ENCODE data around the gene PAEP. TPM values are rescaled to one million over a fixed set of nuclear protein-coding genes. Genes with fewer than 3 reads are reported as not detected.

The PAEP gene
- total and polyA plus RNA-seq, 4 donors, result not detected

- no peak overlapping the region for H3K9ac ChIP-seq (ENCODE audit: low read depth in 1 of 2, low read length in 2 of 2)
- H3K36me3 ChIP-seq (ENCODE audit: control insufficient read depth in 4 of 4, insufficient read depth in 3 of 4, low read depth in 1 of 4, low read length in 3 of 4), result no peaks in the 10 kb centered on the region
- no peak overlapping the region for H3K4me3 ChIP-seq (ENCODE audit: low read depth in 1 of 3, low read length in 3 of 3)
- no peaks in the 10 kb centered on the region for H3K9me3 ChIP-seq (ENCODE audit: control insufficient read depth in 4 of 4, low read length in 3 of 4)
- WGBS, result 74% methylated on average over 21 of the region's 21 CpGs
- H3K4me1 ChIP-seq (ENCODE audit: control insufficient read depth in 4 of 4, insufficient read depth in 4 of 4, low read length in 3 of 4), result no peaks in the 10 kb centered on the region
- peaks cover 0 to 6% (median 0%) of the 10 kb centered on the region in 4 donors for H3K27me3 ChIP-seq (ENCODE audit: control insufficient read depth in 4 of 4, insufficient read depth in 4 of 4, low read length in 3 of 4)
- H3K27ac ChIP-seq (ENCODE audit: low read depth in 1 of 2, low read length in 2 of 2), result no peak overlapping the region
- peak; percentile 25 for DNase-seq (ENCODE audit: low spot score)
- TF ChIP-seq RAD21 (IDR thresholded peaks at IDR 0.05) (no peak), ZBTB33 (IDR thresholded peaks at IDR 0.05) (no peak), FOXA2 (IDR thresholded peaks at IDR 0.05) (no peak), JUND (IDR thresholded peaks at IDR 0.05) (no peak), HNF4G (IDR thresholded peaks at IDR 0.05) (no peak), FOXA1 (IDR thresholded peaks at IDR 0.05) (no peak), HNF4A (conservative IDR thresholded peaks at IDR 0.05) (no peak)
These were observed 37.9 kb upstream of the PAEP start for GRCh38 chr9:135523521-135524129.

GRCh38 chr9:135524130-135524861 is 37.3 kb upstream of the PAEP start:
- Histone ChIP-seq H3K4me1 (ENCODE audit: control insufficient read depth in 4 of 4, insufficient read depth in 4 of 4, low read length in 3 of 4) (no peaks in the 10 kb centered on the region), H3K27ac (ENCODE audit: low read depth in 1 of 2, low read length in 2 of 2) (no peak overlapping the region), H3K9ac (ENCODE audit: low read depth in 1 of 2, low read length in 2 of 2) (no peak overlapping the region), H3K4me3 (ENCODE audit: low read depth in 1 of 3, low read length in 3 of 3) (no peak overlapping the region), H3K27me3 (ENCODE audit: control insufficient read depth in 4 of 4, insufficient read depth in 4 of 4, low read length in 3 of 4) (peaks cover 0 to 6% (median 0%) of the 10 kb centered on the region in 4 donors), H3K36me3 (ENCODE audit: control insufficient read depth in 4 of 4, insufficient read depth in 3 of 4, low read depth in 1 of 4, low read length in 3 of 4) (no peaks in the 10 kb centered on the region), H3K9me3 (ENCODE audit: control insufficient read depth in 4 of 4, low read length in 3 of 4) (no peaks in the 10 kb centered on the region)
- DNase-seq (ENCODE audit: low spot score), result peak; percentile 25
- WGBS, result 65% methylated on average over 27 of the region's 27 CpGs
- no peak for TF ChIP-seq NR2F2 (IDR thresholded peaks at IDR 0.05)
- no peak for TF ChIP-seq REST (IDR thresholded peaks at IDR 0.05)
- no peak for TF ChIP-seq CTCF (IDR thresholded peaks at IDR 0.05; ENCODE audit: low read depth, low read length, missing input control)
- no peak for TF ChIP-seq RAD21 (IDR thresholded peaks at IDR 0.05)
- no peak for TF ChIP-seq YY1 (IDR thresholded peaks at IDR 0.05)
- TF ChIP-seq ATF3 (IDR thresholded peaks at IDR 0.05), result no peak
- no peak for TF ChIP-seq HNF4A (conservative IDR thresholded peaks at IDR 0.05)
- TF ChIP-seq FOXA2 (IDR thresholded peaks at IDR 0.05), result no peak
- TF ChIP-seq HNF4G (IDR thresholded peaks at IDR 0.05), result no peak
- TF ChIP-seq MAX (IDR thresholded peaks at IDR 0.05), result no peak
- TF ChIP-seq GABPA (IDR thresholded peaks at IDR 0.05 in 1 of 2, conservative IDR thresholded peaks at IDR 0.05 in 1 of 2), result no peak
